ENCODE results near the gene ADISSP. TPM values are rescaled to one million over a fixed set of nuclear protein-coding genes. Genes with fewer than 3 reads are reported as not detected.

ADISSP gene
- total and polyA plus RNA-seq, 2 experiments from 2014 or later: 86.6 to 126 TPM

GRCh38 chr20:3739054-3739925, 28.3 kb downstream of the ADISSP start:
- H3K4me3 Mint-ChIP-seq: no peak overlapping the region

More at GRCh38 chr20:3739054-3739925, 28.3 kb downstream of the ADISSP start:
- Mint-ChIP-seq H3K4me1 (peaks cover 20% of the 10 kb centered on the region), H3K36me3 (ENCODE audit: low read depth) (no peaks in the 10 kb centered on the region), H3K27me3 (ENCODE audit: insufficient read depth, low read depth, poor library complexity) (peaks cover 13% of the 10 kb centered on the region), H3K9me3 (no peaks in the 10 kb centered on the region), H3K27ac (no peak overlapping the region)
- no peak overlapping the region for H3K4me3 ChIP-seq
- H3K9me2 ChIP-seq (ENCODE audit: insufficient read depth): no peaks in the 10 kb centered on the region
- DNase-seq (ENCODE audit: low spot score): peak; percentile 35
- no peaks in the 10 kb centered on the region for H4K20me1 ChIP-seq (replicated peaks; ENCODE audit: insufficient read depth)
- H3K36me3 ChIP-seq (ENCODE audit: insufficient read depth): no peaks in the 10 kb centered on the region
- no peak overlapping the region for H3K4me2 ChIP-seq
- H3K79me2 ChIP-seq (replicated peaks; ENCODE audit: insufficient read depth): no peaks in the 10 kb centered on the region
- no peaks in the 10 kb centered on the region; the same call in 1 of the 2 replicates for H3K4me1 ChIP-seq (ENCODE audit: insufficient read depth)
- no peaks in the 10 kb centered on the region for H3K27me3 ChIP-seq (ENCODE audit: insufficient read depth)
- TF ChIP-seq EZH2 (IDR thresholded peaks at IDR 0.05; ENCODE audit: low read depth, unreplicated experiment): no peak
- TF ChIP-seq ZNF462 (CRISPR knock-in tag; IDR thresholded peaks at IDR 0.05): no peak
- no peak for TF ChIP-seq REST (IDR thresholded peaks at IDR 0.05; ENCODE audit: unreplicated experiment)
- TF ChIP-seq STAT1 (IDR thresholded peaks at IDR 0.05; ENCODE audit: unreplicated experiment): no peak
- no peak for TF ChIP-seq CTCF (conservative IDR thresholded peaks at IDR 0.05; ENCODE audit: low read depth in 2 of 2)
- no peak for TF ChIP-seq ZNF331 (CRISPR knock-in tag; IDR thresholded peaks at IDR 0.05; ENCODE audit: low read depth)
- TF ChIP-seq JUNB (IDR thresholded peaks at IDR 0.05; ENCODE audit: unreplicated experiment): no peak
- TF ChIP-seq CREB1 (CRISPR knock-in tag; IDR thresholded peaks at IDR 0.05; ENCODE audit: low read depth): no peak
- TF ChIP-seq ETS1 (IDR thresholded peaks at IDR 0.05): no peak
- no peaks in the 10 kb centered on the region for H3F3A ChIP-seq (replicated peaks; ENCODE audit: low read depth)
- ATAC-seq: peak; percentile 24
- no peak overlapping the region for H2AFZ ChIP-seq
- H3K27ac ChIP-seq (ENCODE audit: low read depth): no peak overlapping the region

Measured in GM23338 (cell line).